Measurements from ENCODE around the gene SFXN2. TPM values are rescaled to one million over a fixed set of nuclear protein-coding genes. Genes with fewer than 3 reads are reported as not detected.

SFXN2 gene
- polyA plus RNA-seq, 1 of the 3 experiments (the other 2 are of a cell fraction): 10.2 TPM

DNA sequence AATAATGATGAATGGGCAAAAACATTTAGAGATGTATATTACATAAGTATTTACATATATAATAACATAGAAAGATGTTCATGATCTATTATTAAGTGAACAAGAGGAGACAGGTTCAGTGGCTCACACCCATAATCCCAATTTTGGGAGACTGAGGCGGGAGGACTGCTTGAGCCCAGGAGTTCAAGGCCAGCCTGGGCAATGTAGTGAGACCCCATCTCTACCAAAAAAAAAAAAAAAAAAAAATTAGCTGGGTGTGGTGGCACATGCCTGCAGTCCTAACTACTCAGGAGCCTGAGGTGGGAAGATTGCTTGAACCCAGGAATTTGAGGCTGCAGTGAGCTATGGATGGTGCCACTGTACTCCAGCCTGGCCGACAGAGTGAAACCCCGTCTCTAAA, 12.6 kb upstream of the SFXN2 start:
- no peak overlapping the region for H2AFZ ChIP-seq (ENCODE audit: low read depth)
- H3K36me3 ChIP-seq (replicated peaks in 1 of 2; ENCODE audit: control insufficient read depth in 1 of 2, insufficient read depth in 2 of 2, low read length in 1 of 2): peaks cover 18 to 22% of the 10 kb centered on the region in 2 experiments
- ChIA-PET CTCF (no interaction called here), POLR2A (interaction anchor here (0.6 kb wide), 1 partner anchor 289 kb away, joined by 3 read pairs; no protein-coding TSS in a partner anchor)
- no peak overlapping the region; a peak in 1 of 4 replicates for H3K27ac ChIP-seq (ENCODE audit: low read depth in 2 of 2, low read length in 1 of 2)
- peaks cover 2 to 8% of the 10 kb centered on the region in 2 experiments; a peak in 3 of 4 replicates for H3K4me1 ChIP-seq (ENCODE audit: control insufficient read depth in 1 of 2, insufficient read depth in 2 of 2, low read depth in 1 of 2, low read length in 1 of 2)
- H3K27me3 ChIP-seq (ENCODE audit: insufficient read depth): no peaks in the 10 kb centered on the region
- no peak overlapping the region for H3K4me3 ChIP-seq (ENCODE audit: low read depth in 2 of 2, low read length in 1 of 2)
- H3K79me2 ChIP-seq (ENCODE audit: insufficient read depth): peaks cover 31% of the 10 kb centered on the region
- H3K4me2 ChIP-seq: no peak overlapping the region
- H3K9me3 ChIP-seq: no peaks in the 10 kb centered on the region
- DNase-seq: no peak
- WGBS (ENCODE audit: low lambda C conversion rate): 96% methylated on average over 3 of the region's 3 CpGs
- H4K20me1 ChIP-seq (ENCODE audit: insufficient read depth): no peaks in the 10 kb centered on the region
- H3K9ac ChIP-seq: no peak overlapping the region
- H3F3A ChIP-seq (replicated peaks; ENCODE audit: insufficient read depth): peaks cover 30% of the 10 kb centered on the region
- H3K9me2 ChIP-seq: no peaks in the 10 kb centered on the region
- TF ChIP-seq MXI1 (IDR thresholded peaks at IDR 0.05; ENCODE audit: low read depth, low read length) (no peak), SMC3 (IDR thresholded peaks at IDR 0.05; ENCODE audit: low read depth, low read length) (no peak), RFX5 (IDR thresholded peaks at IDR 0.05; ENCODE audit: low read length) (no peak), RXRA (IDR thresholded peaks at IDR 0.05; ENCODE audit: borderline replicate concordance, low read depth) (no peak), RCOR1 (IDR thresholded peaks at IDR 0.05; ENCODE audit: low read length) (no peak), FOXM1 (IDR thresholded peaks at IDR 0.05; ENCODE audit: low read depth) (no peak), NFIC (IDR thresholded peaks at IDR 0.05; ENCODE audit: borderline replicate concordance) (no peak), NRF1 (IDR thresholded peaks at IDR 0.05; ENCODE audit: low read depth, low read length) (no peak), MEF2A (IDR thresholded peaks at IDR 0.05; ENCODE audit: borderline replicate concordance, low read depth) (no peak), RAD21 (IDR thresholded peaks at IDR 0.05; ENCODE audit: low read length) (no peak)
- TF ChIP-seq, protein P1, sequence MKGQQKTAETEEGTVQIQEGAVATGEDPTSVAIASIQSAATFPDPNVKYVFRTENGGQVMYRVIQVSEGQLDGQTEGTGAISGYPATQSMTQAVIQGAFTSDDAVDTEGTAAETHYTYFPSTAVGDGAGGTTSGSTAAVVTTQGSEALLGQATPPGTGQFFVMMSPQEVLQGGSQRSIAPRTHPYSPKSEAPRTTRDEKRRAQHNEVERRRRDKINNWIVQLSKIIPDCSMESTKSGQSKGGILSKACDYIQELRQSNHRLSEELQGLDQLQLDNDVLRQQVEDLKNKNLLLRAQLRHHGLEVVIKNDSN (IDR thresholded peaks at IDR 0.05; ENCODE audit: borderline replicate concordance, low read depth): no peak

DNA sequence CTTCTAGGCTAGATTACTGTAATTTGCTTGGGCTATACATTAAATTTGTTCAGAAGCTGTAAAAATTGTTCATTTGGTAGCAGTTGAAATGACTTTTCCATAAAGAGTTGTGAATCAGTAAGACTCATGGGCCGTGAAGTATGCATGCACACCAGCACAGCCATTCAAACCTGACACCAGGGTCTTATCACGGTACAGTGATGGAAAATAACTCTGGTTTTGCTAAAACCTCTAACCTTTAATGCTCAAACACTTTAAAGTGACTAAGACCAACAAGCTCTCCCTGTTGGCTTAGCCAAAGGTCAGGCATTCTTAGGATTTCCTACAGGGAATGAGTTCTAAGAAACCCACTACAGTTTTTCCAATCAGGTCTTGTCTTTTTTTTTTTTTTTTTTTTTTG, 11.7 kb upstream of the SFXN2 start:
- no peaks in the 10 kb centered on the region for H3K27me3 ChIP-seq (ENCODE audit: insufficient read depth)
- no peak for DNase-seq
- 84% methylated on average over 2 of the region's 2 CpGs for WGBS (ENCODE audit: low lambda C conversion rate)
- H3K9me3 ChIP-seq: no peaks in the 10 kb centered on the region
- peaks cover 38% of the 10 kb centered on the region for H3K79me2 ChIP-seq (ENCODE audit: insufficient read depth)
- H4K20me1 ChIP-seq (ENCODE audit: insufficient read depth): no peaks in the 10 kb centered on the region
- no peaks in the 10 kb centered on the region for H3K9me2 ChIP-seq
- H3K4me1 ChIP-seq (ENCODE audit: control insufficient read depth in 1 of 2, insufficient read depth in 2 of 2, low read depth in 1 of 2, low read length in 1 of 2): peaks cover 2 to 8% of the 10 kb centered on the region in 2 experiments; a peak in 3 of 4 replicates
- no peak overlapping the region for H2AFZ ChIP-seq (ENCODE audit: low read depth)
- no peak overlapping the region for H3K27ac ChIP-seq (ENCODE audit: low read depth in 2 of 2, low read length in 1 of 2)
- no peak overlapping the region for H3K4me2 ChIP-seq
- TF ChIP-seq GABPA (IDR thresholded peaks at IDR 0.05; ENCODE audit: low read depth) (no peak), SMC3 (IDR thresholded peaks at IDR 0.05; ENCODE audit: low read depth, low read length) (no peak), RXRA (IDR thresholded peaks at IDR 0.05; ENCODE audit: borderline replicate concordance, low read depth) (no peak), MEF2A (IDR thresholded peaks at IDR 0.05; ENCODE audit: borderline replicate concordance, low read depth) (no peak), NFIC (IDR thresholded peaks at IDR 0.05; ENCODE audit: borderline replicate concordance) (no peak), TCF12 (IDR thresholded peaks at IDR 0.05) (no peak), EP300 (IDR thresholded peaks at IDR 0.05; ENCODE audit: borderline replicate concordance in 1 of 2, low read depth in 1 of 2, low read length in 1 of 2) (no peak), FOSL2 (IDR thresholded peaks at IDR 0.05; ENCODE audit: borderline replicate concordance, low read depth) (no peak)
- TF ChIP-seq, protein P2, sequence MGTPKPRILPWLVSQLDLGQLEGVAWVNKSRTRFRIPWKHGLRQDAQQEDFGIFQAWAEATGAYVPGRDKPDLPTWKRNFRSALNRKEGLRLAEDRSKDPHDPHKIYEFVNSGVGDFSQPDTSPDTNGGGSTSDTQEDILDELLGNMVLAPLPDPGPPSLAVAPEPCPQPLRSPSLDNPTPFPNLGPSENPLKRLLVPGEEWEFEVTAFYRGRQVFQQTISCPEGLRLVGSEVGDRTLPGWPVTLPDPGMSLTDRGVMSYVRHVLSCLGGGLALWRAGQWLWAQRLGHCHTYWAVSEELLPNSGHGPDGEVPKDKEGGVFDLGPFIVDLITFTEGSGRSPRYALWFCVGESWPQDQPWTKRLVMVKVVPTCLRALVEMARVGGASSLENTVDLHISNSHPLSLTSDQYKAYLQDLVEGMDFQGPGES (IDR thresholded peaks at IDR 0.05; ENCODE audit: low read depth, low read length): no peak
- TF ChIP-seq, protein P3, sequence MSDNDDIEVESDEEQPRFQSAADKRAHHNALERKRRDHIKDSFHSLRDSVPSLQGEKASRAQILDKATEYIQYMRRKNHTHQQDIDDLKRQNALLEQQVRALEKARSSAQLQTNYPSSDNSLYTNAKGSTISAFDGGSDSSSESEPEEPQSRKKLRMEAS (IDR thresholded peaks at IDR 0.05; ENCODE audit: low read depth): no peak
- TF ChIP-seq, protein P4, sequence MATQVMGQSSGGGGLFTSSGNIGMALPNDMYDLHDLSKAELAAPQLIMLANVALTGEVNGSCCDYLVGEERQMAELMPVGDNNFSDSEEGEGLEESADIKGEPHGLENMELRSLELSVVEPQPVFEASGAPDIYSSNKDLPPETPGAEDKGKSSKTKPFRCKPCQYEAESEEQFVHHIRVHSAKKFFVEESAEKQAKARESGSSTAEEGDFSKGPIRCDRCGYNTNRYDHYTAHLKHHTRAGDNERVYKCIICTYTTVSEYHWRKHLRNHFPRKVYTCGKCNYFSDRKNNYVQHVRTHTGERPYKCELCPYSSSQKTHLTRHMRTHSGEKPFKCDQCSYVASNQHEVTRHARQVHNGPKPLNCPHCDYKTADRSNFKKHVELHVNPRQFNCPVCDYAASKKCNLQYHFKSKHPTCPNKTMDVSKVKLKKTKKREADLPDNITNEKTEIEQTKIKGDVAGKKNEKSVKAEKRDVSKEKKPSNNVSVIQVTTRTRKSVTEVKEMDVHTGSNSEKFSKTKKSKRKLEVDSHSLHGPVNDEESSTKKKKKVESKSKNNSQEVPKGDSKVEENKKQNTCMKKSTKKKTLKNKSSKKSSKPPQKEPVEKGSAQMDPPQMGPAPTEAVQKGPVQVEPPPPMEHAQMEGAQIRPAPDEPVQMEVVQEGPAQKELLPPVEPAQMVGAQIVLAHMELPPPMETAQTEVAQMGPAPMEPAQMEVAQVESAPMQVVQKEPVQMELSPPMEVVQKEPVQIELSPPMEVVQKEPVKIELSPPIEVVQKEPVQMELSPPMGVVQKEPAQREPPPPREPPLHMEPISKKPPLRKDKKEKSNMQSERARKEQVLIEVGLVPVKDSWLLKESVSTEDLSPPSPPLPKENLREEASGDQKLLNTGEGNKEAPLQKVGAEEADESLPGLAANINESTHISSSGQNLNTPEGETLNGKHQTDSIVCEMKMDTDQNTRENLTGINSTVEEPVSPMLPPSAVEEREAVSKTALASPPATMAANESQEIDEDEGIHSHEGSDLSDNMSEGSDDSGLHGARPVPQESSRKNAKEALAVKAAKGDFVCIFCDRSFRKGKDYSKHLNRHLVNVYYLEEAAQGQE (IDR thresholded peaks at IDR 0.05; ENCODE audit: low read depth, low read length): no peak
- H3K36me3 ChIP-seq (replicated peaks in 1 of 2; ENCODE audit: control insufficient read depth in 1 of 2, insufficient read depth in 2 of 2, low read length in 1 of 2): peaks cover 13 to 16% of the 10 kb centered on the region in 2 experiments
- CTCF ChIA-PET: interaction anchor here (0.7 to 1.6 kb wide), 2 partner anchors 9 to 119 kb away, joined by 3 to 4 read pairs; no protein-coding TSS in a partner anchor
- H3K9ac ChIP-seq: no peak overlapping the region
- H3F3A ChIP-seq (replicated peaks; ENCODE audit: insufficient read depth): peaks cover 31% of the 10 kb centered on the region
- H3K4me3 ChIP-seq (ENCODE audit: low read depth in 2 of 2, low read length in 1 of 2): no peak overlapping the region
- POLR2A ChIA-PET: no interaction called here
